GM19468 (cell line): ENCODE results near the gene NECTIN4.
"Not testable (repeated sequence)": the region's sequence is repeated elsewhere in the genome, so short reads cannot be mapped to it uniquely, and the experiment has no call there.

Experiments used
- ATAC-seq: cut with Tn5 transposase; IDR thresholded peaks from one replicate; pipeline ENCODE4 v1.9.1; 2021; ENCODE audit warnings: mild to moderate bottlenecking, moderate library complexity, moderate number of reproducible peaks; ENCODE audit not compliant: unreplicated experiment; ENCODE audit errors: extremely low read depth

The NECTIN4 gene

GRCh38 chr1:161037661-161038522 lies 51.5 kb downstream of the NECTIN4 start:
- no peak for ATAC-seq

DNA sequence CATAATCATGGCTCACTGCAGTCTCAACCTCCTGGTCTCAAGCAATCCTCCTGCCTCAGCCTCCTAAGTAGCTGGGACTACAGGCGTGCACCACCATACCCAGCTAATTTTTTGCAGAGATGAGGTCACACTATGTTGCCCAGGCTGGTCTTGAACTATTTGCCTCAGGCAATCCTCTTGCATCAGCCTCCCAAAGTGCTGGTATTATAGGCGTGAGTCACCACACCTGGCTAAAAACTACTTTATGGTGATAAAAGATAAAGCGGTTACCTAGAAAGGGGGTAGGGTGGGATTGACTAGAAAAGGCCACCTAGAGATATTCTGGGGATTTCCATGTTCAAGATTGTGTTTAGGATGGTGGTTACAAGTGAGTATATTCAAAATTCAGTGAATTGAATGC lies 55.6 kb downstream of the NECTIN4 start:
- ATAC-seq, result no peak

GRCh38 chr1:161032409-161032808 lies 56.9 kb downstream of the NECTIN4 start:
- no peak for ATAC-seq

DNA sequence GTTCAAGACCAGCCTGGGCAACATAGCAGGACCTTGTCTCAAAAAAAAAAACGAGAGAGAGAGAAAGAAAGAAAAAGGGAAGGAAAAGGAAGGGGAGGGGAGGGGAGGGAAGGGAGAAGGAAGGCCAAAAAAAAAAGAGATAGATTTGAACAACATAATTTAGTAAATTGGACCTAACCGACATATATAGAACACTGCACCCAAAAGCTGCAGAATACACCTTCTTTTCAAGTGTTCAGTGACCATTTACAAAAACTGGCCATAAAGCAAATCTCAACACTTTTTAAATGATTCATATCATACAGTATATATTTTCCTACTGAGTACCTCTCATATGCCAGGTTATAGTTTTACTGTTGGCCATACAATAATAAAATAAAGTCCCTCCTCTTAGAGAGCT lies 57.5 kb downstream of the NECTIN4 start:
- no peak for ATAC-seq

DNA sequence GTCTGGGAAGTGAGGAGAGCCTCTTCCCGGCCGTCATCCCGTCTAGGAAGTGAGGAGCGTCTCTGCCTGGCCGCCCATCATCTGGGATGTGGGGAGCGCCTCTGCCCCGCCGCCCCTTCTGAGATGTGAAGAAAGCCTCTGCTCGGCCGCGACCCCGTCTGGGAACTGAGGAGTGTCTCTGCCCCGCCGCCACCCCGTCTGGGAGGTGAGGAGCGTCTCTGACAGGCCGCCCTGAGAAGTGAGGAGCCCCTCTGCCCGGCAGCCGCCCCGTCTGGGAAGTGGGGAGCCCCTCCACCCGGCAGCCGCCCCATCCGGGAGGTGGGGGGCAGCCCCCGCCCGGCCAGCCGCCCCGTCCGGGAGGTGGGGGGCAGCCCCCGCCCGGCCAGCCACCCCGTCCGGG lies 59.9 kb downstream of the NECTIN4 start:
- not testable (repeated sequence) for ATAC-seq

- ATAC-seq, result not testable (repeated sequence)
Observed at GRCh38 chr1:161026954-161027353, 62.4 kb downstream of the NECTIN4 start.

GRCh38 chr1:161022432-161022831 lies 66.9 kb downstream of the NECTIN4 start:
- not testable (repeated sequence) for ATAC-seq

DNA sequence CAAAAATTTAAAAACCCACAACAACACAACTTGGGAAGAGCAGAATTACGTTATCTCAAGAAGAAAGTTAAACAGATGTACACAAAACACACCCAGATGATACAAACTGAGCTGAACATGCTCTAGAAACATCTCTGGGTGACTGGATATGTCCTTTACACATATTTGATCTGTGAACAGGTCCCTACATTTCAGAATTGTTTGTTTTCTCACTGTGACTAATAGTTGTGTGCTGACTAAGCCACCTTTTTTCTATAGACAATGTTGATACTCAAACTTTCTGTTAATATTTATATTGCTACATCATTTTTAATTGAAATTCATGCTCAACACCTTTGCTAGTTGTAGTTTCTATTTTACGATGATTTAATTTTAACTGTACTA lies 67.4 kb downstream of the NECTIN4 start:
- no peak for ATAC-seq

GRCh38 chr1:161021165-161021969 lies 68.0 kb downstream of the NECTIN4 start:
- peak; percentile 69 for ATAC-seq
